Gastrocnemius medialis (tissue), 4 donors: Measurements from ENCODE around the gene UBE2L3.

ENCODE experiments used
- POLR2A ChIP-seq, 2 donors: fragments of 450-650 bp; IDR thresholded peaks; one replicate each; pipeline ENCODE4 v1.6.1; 2017; ENCODE audit warnings: antibody characterized with exemption in 2 of 2, mild to moderate bottlenecking in 2 of 2, moderate library complexity in 2 of 2
- TF ChIP-seq, protein P1 (sequence below), 5 experiments: fragments of 450-650 bp in 3 of 5; fragments of 200-600 bp in 2 of 5; sonication (generic) in 2 of 5; IDR thresholded peaks in 4 of 5; conservative IDR thresholded peaks in 1 of 5; 1 replicate in 4 of 5; 2 replicates in 1 of 5; pipeline ENCODE4 v1.5.1; 2016 to 2019; ENCODE audit warnings: antibody characterized with exemption in 5 of 5, mild to moderate bottlenecking in 3 of 5, moderate library complexity in 3 of 5

GRCh38 chr22:21640810-21641209, 73.3 kb downstream of the UBE2L3 start:
- TF ChIP-seq, protein P1, sequence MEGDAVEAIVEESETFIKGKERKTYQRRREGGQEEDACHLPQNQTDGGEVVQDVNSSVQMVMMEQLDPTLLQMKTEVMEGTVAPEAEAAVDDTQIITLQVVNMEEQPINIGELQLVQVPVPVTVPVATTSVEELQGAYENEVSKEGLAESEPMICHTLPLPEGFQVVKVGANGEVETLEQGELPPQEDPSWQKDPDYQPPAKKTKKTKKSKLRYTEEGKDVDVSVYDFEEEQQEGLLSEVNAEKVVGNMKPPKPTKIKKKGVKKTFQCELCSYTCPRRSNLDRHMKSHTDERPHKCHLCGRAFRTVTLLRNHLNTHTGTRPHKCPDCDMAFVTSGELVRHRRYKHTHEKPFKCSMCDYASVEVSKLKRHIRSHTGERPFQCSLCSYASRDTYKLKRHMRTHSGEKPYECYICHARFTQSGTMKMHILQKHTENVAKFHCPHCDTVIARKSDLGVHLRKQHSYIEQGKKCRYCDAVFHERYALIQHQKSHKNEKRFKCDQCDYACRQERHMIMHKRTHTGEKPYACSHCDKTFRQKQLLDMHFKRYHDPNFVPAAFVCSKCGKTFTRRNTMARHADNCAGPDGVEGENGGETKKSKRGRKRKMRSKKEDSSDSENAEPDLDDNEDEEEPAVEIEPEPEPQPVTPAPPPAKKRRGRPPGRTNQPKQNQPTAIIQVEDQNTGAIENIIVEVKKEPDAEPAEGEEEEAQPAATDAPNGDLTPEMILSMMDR (IDR thresholded peaks at IDR 0.05 in 4 of 5, conservative IDR thresholded peaks at IDR 0.05 in 1 of 5) = no peak
- no peak for TF ChIP-seq POLR2A (IDR thresholded peaks at IDR 0.05)
